ENCODE measurements around the gene ZC3H6.

ZC3H6 gene, protein sequence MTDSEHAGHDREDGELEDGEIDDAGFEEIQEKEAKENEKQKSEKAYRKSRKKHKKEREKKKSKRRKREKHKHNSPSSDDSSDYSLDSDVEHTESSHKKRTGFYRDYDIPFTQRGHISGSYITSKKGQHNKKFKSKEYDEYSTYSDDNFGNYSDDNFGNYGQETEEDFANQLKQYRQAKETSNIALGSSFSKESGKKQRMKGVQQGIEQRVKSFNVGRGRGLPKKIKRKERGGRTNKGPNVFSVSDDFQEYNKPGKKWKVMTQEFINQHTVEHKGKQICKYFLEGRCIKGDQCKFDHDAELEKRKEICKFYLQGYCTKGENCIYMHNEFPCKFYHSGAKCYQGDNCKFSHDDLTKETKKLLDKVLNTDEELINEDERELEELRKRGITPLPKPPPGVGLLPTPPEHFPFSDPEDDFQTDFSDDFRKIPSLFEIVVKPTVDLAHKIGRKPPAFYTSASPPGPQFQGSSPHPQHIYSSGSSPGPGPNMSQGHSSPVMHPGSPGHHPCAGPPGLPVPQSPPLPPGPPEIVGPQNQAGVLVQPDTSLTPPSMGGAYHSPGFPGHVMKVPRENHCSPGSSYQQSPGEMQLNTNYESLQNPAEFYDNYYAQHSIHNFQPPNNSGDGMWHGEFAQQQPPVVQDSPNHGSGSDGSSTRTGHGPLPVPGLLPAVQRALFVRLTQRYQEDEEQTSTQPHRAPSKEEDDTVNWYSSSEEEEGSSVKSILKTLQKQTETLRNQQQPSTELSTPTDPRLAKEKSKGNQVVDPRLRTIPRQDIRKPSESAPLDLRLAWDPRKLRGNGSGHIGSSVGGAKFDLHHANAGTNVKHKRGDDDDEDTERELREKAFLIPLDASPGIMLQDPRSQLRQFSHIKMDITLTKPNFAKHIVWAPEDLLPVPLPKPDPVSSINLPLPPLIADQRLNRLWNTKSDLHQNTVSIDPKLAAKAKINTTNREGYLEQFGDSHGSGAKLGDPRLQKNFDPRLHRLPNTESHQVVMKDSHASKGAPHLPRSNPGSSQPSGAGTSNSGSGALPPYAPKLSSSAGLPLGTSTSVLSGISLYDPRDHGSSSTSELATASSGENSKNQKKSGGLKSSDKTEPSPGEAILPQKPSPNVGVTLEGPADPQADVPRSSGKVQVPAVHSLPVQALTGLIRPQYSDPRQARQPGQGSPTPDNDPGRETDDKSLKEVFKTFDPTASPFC

DNA sequence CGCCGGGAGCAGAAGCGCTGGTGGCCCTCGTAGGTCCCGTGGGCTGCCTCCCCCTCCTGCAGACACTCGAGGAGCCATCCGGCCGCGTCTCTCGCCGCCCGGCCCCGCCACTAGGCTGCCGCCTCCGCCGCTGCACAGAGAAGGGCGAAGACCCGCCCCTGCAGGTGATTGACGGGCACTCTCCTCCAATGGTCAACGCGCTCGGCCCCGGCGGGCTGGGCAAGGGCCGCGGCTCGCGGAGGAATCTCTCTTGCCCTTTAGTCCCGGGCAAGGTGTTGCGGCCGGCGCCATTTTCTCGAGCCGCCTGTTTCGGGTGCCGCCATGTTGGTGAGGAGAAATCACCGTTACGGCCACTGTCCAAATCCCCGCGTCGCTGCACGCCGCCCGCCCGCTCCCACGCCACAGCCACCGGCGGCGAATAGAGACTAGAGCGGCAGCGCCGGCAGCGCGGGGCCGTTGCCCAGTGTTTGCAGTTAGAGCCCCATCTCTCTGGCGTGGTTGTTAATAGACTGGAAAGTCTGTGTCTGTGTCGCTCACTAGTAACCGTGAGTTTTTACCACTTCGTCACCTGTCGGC is at the start of gene ZC3H6:
ZC3H6 (plus strand) TSS at position 287 of the 576 bp plus-strand sequence. CDS start 398 bp downstream, outside the sequence.
- H3K4me3 ChIP-seq (ENCODE audit: low read length, poor library complexity, severe bottlenecking), result peak within 1 kb of the TSS; percentile 90
- H3K36me3 ChIP-seq (ENCODE audit: insufficient read depth, low read length), result no peaks in the 10 kb centered on the region
- H3K27me3 ChIP-seq (ENCODE audit: insufficient read depth, low read length, poor library complexity, severe bottlenecking), result peaks cover 4% of the 10 kb centered on the region
- TF ChIP-seq, protein P1, sequence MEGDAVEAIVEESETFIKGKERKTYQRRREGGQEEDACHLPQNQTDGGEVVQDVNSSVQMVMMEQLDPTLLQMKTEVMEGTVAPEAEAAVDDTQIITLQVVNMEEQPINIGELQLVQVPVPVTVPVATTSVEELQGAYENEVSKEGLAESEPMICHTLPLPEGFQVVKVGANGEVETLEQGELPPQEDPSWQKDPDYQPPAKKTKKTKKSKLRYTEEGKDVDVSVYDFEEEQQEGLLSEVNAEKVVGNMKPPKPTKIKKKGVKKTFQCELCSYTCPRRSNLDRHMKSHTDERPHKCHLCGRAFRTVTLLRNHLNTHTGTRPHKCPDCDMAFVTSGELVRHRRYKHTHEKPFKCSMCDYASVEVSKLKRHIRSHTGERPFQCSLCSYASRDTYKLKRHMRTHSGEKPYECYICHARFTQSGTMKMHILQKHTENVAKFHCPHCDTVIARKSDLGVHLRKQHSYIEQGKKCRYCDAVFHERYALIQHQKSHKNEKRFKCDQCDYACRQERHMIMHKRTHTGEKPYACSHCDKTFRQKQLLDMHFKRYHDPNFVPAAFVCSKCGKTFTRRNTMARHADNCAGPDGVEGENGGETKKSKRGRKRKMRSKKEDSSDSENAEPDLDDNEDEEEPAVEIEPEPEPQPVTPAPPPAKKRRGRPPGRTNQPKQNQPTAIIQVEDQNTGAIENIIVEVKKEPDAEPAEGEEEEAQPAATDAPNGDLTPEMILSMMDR (conservative IDR thresholded peaks at IDR 0.05; ENCODE audit: low read length), result no peak
- TF ChIP-seq EZH2phosphoT487 (IDR thresholded peaks at IDR 0.05; ENCODE audit: borderline replicate concordance), result no peak
- peak within 1 kb of the TSS; percentile 95 for H3K4me2 ChIP-seq (ENCODE audit: low read depth, low read length, poor library complexity, severe bottlenecking)
- H3K79me2 ChIP-seq (ENCODE audit: insufficient read depth, low read length), result peaks cover 18% of the 10 kb centered on the region
- H3K9ac ChIP-seq (ENCODE audit: low read depth, low read length, poor library complexity, severe bottlenecking), result peak within 1 kb of the TSS; percentile 100
- H3F3A ChIP-seq (ENCODE audit: low read depth), result peaks cover 12% of the 10 kb centered on the region; the same call in 1 of the 2 replicates
- H4K20me1 ChIP-seq (ENCODE audit: insufficient read depth, low read length, poor library complexity, severe bottlenecking), result no peaks in the 10 kb centered on the region
- no peaks in the 10 kb centered on the region for H3K9me3 ChIP-seq (ENCODE audit: insufficient read depth, low read depth, low read length)
- peaks cover 35% of the 10 kb centered on the region for H3K4me1 ChIP-seq (ENCODE audit: insufficient read depth, low read length, poor library complexity, severe bottlenecking)
- H2AFZ ChIP-seq (ENCODE audit: low read length), result peak within 1 kb of the TSS; percentile 80
- no peaks in the 10 kb centered on the region for H3K9me2 ChIP-seq (replicated peaks; ENCODE audit: low read depth, low read length)

DNA sequence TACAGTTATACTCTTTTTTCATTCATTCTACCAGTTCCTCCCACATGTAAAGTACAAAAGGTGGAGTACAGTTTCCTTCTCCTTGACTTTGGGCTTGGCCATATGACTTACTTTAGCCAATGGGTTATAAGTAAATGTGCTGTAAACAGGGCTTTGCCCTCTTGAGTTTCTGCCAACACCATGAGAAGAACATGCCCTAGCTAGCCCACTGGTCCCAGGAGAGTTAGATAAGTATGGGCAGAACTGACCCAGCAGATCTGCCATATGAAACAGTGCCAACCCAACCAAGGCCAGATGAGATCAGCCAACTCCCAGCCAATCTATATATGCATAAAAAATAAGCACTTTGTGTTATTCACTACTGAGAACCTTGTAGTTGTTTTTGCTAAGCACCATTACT is 46.0 kb upstream of the ZC3H6 start:
- H3K4me2 ChIP-seq (ENCODE audit: low read depth, low read length, poor library complexity, severe bottlenecking), result no peak overlapping the region
- no peak overlapping the region for H2AFZ ChIP-seq (ENCODE audit: low read length)
- no peak overlapping the region for H3K9ac ChIP-seq (ENCODE audit: low read depth, low read length, poor library complexity, severe bottlenecking)
- no peak overlapping the region for H3K4me3 ChIP-seq (ENCODE audit: low read length, poor library complexity, severe bottlenecking)
- no peaks in the 10 kb centered on the region for H3K27me3 ChIP-seq (ENCODE audit: insufficient read depth, low read length, poor library complexity, severe bottlenecking)
- peaks cover 32% of the 10 kb centered on the region; the same call in 1 of the 2 replicates for H3K36me3 ChIP-seq (ENCODE audit: insufficient read depth, low read length)
- no peaks in the 10 kb centered on the region for H3K9me3 ChIP-seq (ENCODE audit: insufficient read depth, low read depth, low read length)
- no peaks in the 10 kb centered on the region for H3K9me2 ChIP-seq (replicated peaks; ENCODE audit: low read depth, low read length)
- TF ChIP-seq EZH2phosphoT487 (IDR thresholded peaks at IDR 0.05; ENCODE audit: borderline replicate concordance), result no peak
- TF ChIP-seq, protein P1 (conservative IDR thresholded peaks at IDR 0.05; ENCODE audit: low read length), result no peak
- H3K4me1 ChIP-seq (ENCODE audit: insufficient read depth, low read length, poor library complexity, severe bottlenecking), result no peaks in the 10 kb centered on the region
- H3F3A ChIP-seq (ENCODE audit: low read depth), result no peaks in the 10 kb centered on the region
- no peaks in the 10 kb centered on the region for H3K79me2 ChIP-seq (ENCODE audit: insufficient read depth, low read length)
- no peaks in the 10 kb centered on the region for H4K20me1 ChIP-seq (ENCODE audit: insufficient read depth, low read length, poor library complexity, severe bottlenecking)

GRCh38 chr2:112230371-112230770 is 45.0 kb upstream of the ZC3H6 start:
- H3K36me3 ChIP-seq (ENCODE audit: insufficient read depth, low read length), result peaks cover 21% of the 10 kb centered on the region; the same call in 1 of the 2 replicates

More at GRCh38 chr2:112230371-112230770, 45.0 kb upstream of the ZC3H6 start:
- H3K27me3 ChIP-seq (ENCODE audit: insufficient read depth, low read length, poor library complexity, severe bottlenecking), result no peaks in the 10 kb centered on the region
- H3K4me1 ChIP-seq (ENCODE audit: insufficient read depth, low read length, poor library complexity, severe bottlenecking), result no peaks in the 10 kb centered on the region
- H3F3A ChIP-seq (ENCODE audit: low read depth), result no peaks in the 10 kb centered on the region
- H3K9me2 ChIP-seq (replicated peaks; ENCODE audit: low read depth, low read length), result no peaks in the 10 kb centered on the region
- no peak for TF ChIP-seq EZH2phosphoT487 (IDR thresholded peaks at IDR 0.05; ENCODE audit: borderline replicate concordance)
- H3K9me3 ChIP-seq (ENCODE audit: insufficient read depth, low read depth, low read length), result no peaks in the 10 kb centered on the region
- H2AFZ ChIP-seq (ENCODE audit: low read length), result no peak overlapping the region
- no peak overlapping the region for H3K9ac ChIP-seq (ENCODE audit: low read depth, low read length, poor library complexity, severe bottlenecking)
- no peaks in the 10 kb centered on the region for H4K20me1 ChIP-seq (ENCODE audit: insufficient read depth, low read length, poor library complexity, severe bottlenecking)
- H3K79me2 ChIP-seq (ENCODE audit: insufficient read depth, low read length), result no peaks in the 10 kb centered on the region
- no peak overlapping the region for H3K4me3 ChIP-seq (ENCODE audit: low read length, poor library complexity, severe bottlenecking)
- no peak overlapping the region for H3K4me2 ChIP-seq (ENCODE audit: low read depth, low read length, poor library complexity, severe bottlenecking)
